HG03469 (cell line): ENCODE results near the gene NAA38.
"Not testable (repeated sequence)": the region's sequence is repeated elsewhere in the genome, so short reads cannot be mapped to it uniquely, and the experiment has no call there.

Experiments used
- ATAC-seq: cut with Tn5 transposase; IDR thresholded peaks from one replicate; pipeline ENCODE4 v1.9.1; 2021; ENCODE audit warnings: mild to moderate bottlenecking, moderate library complexity, moderate number of reproducible peaks; ENCODE audit not compliant: unreplicated experiment

Gene NAA38

DNA sequence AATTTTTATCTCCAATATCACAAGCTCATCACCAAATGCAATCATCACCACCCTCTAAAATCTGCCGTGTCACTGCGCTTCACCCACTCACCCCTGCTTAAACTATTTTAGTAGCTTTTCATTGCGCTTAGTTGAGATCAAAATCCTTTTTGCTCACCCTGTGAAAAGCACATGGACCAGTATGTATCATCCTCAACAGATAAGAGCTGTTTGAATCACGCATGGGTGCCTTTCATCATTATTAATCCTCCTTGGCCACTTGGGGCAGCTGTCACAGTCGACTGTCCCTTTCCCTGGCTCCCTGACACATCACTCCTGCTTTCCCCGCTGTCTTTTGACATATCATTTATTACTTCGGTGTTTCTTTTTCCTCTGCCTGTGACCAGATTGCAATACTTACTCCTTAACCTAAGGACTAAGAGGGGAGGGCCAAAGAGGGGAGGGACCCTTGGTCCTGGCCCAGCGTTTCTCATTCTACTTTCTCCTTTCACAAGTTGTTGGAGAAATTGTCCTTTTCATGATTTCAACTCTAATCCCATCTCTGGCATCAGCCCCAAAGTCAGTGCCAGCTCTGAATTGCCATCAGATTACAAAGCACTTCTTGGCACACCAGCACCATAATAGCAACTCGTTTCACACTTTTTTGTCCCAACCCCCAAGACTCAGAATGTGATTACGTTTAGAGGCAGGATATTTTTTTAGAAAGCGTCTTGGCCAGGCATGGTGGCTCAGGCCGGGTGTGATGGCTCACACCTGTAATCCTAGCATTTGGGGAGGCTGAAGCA lies 32.0 kb downstream of the NAA38 start:
- ATAC-seq: no peak

- no peak for ATAC-seq
These were observed 33.1 kb downstream of the NAA38 start for GRCh38 chr17:7824021-7824924.

GRCh38 chr17:7823581-7824001 lies 33.8 kb downstream of the NAA38 start:
- ATAC-seq: no peak

DNA sequence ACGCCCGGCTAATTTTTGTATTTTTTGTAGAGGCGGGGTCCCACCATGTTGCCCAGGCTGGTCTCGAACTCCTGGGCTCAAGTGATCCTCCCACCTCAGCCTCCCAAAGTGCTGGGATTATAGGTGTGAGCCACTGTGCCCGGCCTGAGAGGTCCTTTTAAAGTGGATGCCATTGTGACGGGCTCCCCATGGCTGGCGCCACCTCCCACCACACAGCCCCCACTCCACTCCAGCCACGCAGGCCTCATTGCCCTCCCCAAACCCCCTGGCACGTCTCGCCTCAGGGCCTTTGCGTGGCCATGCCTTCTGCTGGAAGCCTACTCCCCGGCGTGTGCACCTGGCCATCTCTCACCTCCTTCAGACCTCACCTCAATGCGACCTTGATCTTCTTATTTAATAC lies 35.2 kb downstream of the NAA38 start:
- ATAC-seq: no peak

- no peak for ATAC-seq
These were observed 37.1 kb downstream of the NAA38 start for GRCh38 chr17:7820231-7820630.

DNA sequence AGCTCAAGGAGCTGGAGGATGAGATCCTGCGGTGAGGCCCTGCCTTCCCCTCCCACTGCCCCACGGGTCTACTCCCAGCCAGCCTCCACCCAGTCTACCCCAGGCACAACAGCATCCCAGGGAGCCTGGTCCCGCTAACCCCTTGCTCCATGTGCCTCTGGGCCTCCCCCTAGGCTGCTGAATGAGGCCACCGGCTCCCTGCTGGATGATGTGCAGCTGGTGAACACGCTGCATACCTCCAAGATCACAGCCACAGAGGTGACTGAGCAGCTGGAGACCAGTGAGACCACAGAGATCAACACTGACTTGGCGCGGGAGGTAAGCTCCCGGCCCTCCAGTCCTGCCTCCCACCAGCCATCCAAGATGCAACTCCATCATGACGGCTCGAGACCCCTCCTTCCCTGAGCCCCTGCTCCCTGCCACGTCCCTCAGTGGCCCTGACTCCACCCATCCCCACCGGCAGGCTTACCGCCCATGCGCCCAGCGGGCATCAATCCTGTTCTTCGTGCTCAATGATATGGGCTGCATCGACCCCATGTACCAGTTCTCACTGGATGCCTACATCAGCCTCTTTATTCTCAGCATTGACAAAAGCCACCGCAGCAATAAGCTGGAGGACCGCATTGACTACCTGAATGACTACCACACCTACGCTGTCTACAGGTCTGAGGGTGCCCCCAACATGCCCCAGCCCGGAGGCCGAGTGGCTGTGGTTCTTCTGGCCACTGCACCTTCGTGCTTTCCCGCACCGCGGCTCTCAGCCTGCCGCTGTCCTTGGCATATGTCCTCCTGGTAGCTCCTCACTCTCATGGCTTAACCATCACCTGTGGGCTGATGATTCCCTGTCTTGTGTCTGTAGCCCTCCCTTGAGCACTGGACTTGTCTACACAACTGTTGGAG lies 38.4 kb downstream of the NAA38 start:
- no peak for ATAC-seq

GRCh38 chr17:7818026-7818425 lies 39.3 kb downstream of the NAA38 start:
- ATAC-seq: no peak

GRCh38 chr17:7817643-7817964 lies 39.8 kb downstream of the NAA38 start:
- no peak for ATAC-seq

- no peak for ATAC-seq
These were observed 40.3 kb downstream of the NAA38 start for GRCh38 chr17:7816926-7817642.

DNA sequence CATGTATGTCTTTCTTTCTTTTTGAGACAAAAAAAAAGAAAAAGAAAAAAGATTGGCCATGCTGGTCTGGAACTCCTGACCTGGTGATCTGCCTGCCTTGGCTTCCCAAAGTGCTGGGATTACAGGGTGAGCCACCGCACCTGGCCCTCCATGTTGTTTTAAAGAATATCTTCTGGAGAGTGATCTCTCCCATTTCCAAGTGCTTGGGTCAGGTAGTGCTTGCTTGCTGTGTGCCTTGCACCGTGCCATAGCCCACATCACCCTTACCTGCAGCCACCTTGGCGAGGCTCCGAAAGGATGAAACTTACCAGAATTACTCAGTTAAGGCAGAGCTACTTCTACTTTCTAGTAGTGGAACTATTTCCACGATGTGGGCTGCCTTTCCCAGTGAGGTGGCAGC lies 42.4 kb downstream of the NAA38 start:
- no peak for ATAC-seq

DNA sequence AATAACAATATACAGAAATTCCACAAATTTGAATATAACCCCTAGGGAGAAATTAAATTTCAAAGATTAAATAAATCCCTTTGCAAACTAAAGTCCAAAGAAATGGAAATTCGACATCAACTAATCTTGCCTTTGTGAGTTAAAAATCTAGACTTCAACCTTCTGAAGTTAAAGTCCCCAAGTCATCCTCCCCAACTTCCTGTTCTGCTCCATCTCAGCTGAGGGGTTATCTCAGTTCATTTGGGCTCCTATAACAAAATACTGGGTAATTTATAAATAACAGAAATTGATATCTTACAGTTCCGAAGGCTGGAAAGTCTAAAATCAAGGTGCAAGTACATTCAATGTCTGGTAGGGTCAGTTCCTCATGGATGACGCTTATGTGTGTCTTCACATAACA lies 46.1 kb downstream of the NAA38 start:
- ATAC-seq: no peak

DNA sequence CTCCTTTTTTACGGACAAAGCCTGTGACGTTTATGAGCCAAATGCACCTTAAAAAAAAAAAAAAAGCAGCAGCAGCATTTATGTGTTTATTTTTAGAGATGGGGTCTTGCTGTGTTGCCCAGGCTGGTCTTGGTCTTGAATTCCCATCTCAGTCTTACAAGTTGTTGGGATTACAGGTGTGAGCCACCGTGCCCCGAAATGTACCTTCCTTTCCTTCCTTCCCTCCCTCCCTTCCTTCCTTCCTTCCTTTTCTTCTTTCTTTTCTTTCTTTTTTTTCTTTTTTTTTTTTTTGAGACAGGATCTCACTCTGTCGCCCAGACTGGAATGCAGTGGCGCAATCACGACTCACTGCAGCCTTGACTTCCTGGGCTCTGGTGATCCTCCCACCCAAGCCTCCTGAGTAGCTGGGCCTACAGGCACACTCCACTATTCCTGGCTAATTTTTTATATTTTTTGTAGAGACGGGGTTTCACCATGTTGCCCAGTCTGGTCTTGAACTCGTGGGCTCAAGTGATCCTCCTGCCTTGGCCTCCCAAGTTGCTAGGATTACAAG lies 47.5 kb downstream of the NAA38 start:
- not testable (repeated sequence) for ATAC-seq

DNA sequence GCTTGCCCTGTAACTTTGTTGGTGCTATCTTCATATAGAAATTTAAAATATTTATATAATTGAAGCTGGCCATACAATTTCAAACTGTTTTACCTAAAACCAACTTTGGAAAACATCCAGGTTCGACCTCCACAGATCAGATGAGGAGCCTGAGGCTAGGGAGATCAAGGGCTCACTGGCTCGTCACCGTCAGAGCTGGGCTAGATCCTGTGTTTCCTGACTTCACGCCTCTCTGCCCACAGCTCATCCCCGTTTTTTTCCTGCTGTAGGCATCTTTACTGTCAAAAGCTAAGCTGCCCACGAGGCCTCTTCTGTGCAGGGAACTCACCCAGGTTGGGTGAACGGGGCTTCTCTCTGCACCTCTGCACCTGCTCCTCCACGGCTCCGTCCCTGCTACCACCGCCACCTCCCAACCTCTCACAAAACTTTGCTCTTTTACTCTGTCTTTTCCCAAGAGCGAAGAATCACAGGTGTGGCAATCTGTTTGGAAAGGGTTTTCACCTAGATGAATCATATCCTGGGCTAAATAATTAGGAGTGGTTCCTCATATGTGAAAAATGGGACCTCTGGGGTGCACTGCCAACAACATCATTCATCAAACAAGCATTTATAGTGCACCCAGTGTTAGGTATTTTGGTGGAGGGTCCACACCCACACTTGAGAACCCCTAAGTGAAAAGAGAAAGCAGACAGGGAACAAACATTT lies 48.1 kb downstream of the NAA38 start:
- ATAC-seq: no peak

DNA sequence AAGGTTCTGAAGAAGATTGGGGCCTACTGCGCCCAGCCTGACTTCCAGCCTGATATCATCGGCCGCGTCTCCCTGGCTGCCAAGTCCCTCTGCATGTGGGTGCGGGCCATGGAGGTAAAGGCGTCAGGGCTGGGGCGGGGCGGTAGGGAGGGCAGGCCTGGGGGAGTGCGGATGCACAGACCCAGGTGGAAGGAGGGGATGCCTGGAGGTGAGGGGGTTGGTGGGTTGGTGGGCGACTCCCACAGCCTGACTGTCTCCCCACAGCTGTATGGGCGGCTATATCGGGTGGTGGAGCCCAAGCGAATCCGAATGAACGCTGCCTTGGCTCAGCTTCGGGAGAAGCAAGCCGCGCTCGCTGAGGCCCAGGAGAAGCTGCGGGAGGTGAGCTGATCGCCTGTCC lies 50.2 kb downstream of the NAA38 start:
- no peak for ATAC-seq
